ENCODE data around the gene BTC. TPM values are rescaled to one million over a fixed set of nuclear protein-coding genes. Genes with fewer than 3 reads are reported as not detected.
"Not testable (repeated sequence)": the region's sequence is repeated elsewhere in the genome, so short reads cannot be mapped to it uniquely, and the experiment has no call there.

BTC gene
- total RNA-seq, 1 experiment from 2014 or later = 0.14 TPM

- H3K27me3 ChIP-seq (ENCODE audit: control insufficient read depth, insufficient read depth, low read length) = no peaks in the 10 kb centered on the region
- DNase-seq = no peak
- no peaks in the 10 kb centered on the region for H3K36me3 ChIP-seq (replicated peaks; ENCODE audit: control insufficient read depth, insufficient read depth, low read length)
- no peak overlapping the region for H3K4me3 ChIP-seq (ENCODE audit: insufficient read depth, low read depth, low read length)
Measured at GRCh38 chr4:74734995-74735394, 59.3 kb downstream of the BTC start.

GRCh38 chr4:74733756-74734155 is 60.6 kb downstream of the BTC start:
- H3K36me3 ChIP-seq (replicated peaks; ENCODE audit: control insufficient read depth, insufficient read depth, low read length) = no peaks in the 10 kb centered on the region
- H3K4me3 ChIP-seq (ENCODE audit: insufficient read depth, low read depth, low read length) = no peak overlapping the region
- no peak for DNase-seq
- H3K27me3 ChIP-seq (ENCODE audit: control insufficient read depth, insufficient read depth, low read length) = no peaks in the 10 kb centered on the region

- Histone ChIP-seq H3K36me3 (replicated peaks; ENCODE audit: control insufficient read depth, insufficient read depth, low read length) (no peaks in the 10 kb centered on the region), H3K27me3 (ENCODE audit: control insufficient read depth, insufficient read depth, low read length) (no peaks in the 10 kb centered on the region), H3K4me3 (ENCODE audit: insufficient read depth, low read depth, low read length) (no peak overlapping the region)
- DNase-seq = no peak
Measured at GRCh38 chr4:74724979-74725378, 69.3 kb downstream of the BTC start.

- Histone ChIP-seq H3K27me3 (ENCODE audit: control insufficient read depth, insufficient read depth, low read length) (no peaks in the 10 kb centered on the region), H3K4me3 (ENCODE audit: insufficient read depth, low read depth, low read length) (no peak overlapping the region), H3K36me3 (replicated peaks; ENCODE audit: control insufficient read depth, insufficient read depth, low read length) (no peaks in the 10 kb centered on the region)
- DNase-seq = no peak
Measured at GRCh38 chr4:74716436-74716765, 77.9 kb downstream of the BTC start.

- no peak overlapping the region for H3K4me3 ChIP-seq (ENCODE audit: insufficient read depth, low read depth, low read length)
- no peak for DNase-seq
- H3K36me3 ChIP-seq (replicated peaks; ENCODE audit: control insufficient read depth, insufficient read depth, low read length) = no peaks in the 10 kb centered on the region
- no peaks in the 10 kb centered on the region for H3K27me3 ChIP-seq (ENCODE audit: control insufficient read depth, insufficient read depth, low read length)
Measured at GRCh38 chr4:74715706-74716435, 78.5 kb downstream of the BTC start.

- no peak for DNase-seq
- Histone ChIP-seq H3K4me3 (ENCODE audit: insufficient read depth, low read depth, low read length) (no peak overlapping the region), H3K27me3 (ENCODE audit: control insufficient read depth, insufficient read depth, low read length) (no peaks in the 10 kb centered on the region), H3K36me3 (replicated peaks; ENCODE audit: control insufficient read depth, insufficient read depth, low read length) (no peaks in the 10 kb centered on the region)
Measured at GRCh38 chr4:74714611-74715130, 79.7 kb downstream of the BTC start.

- not testable (repeated sequence) for H3K27me3 ChIP-seq (ENCODE audit: control insufficient read depth, insufficient read depth, low read length); H3K36me3 ChIP-seq (replicated peaks; ENCODE audit: control insufficient read depth, insufficient read depth, low read length); H3K4me3 ChIP-seq (ENCODE audit: insufficient read depth, low read depth, low read length); DNase-seq
Measured at GRCh38 chr4:74708135-74708534, 86.2 kb downstream of the BTC start.

Other genes starting within 250 kb of the BTC start
- 2.5 TPM in 2 replicates for gene PARM1, start 138.6 kb upstream of the BTC start, total RNA-seq (2014; rRNA removed; shearing (Covaris generic))

All from H7 (cell line).